Natural killer cell (primary cell): ENCODE data around the gene ARID5B. TPM values are rescaled to one million over a fixed set of nuclear protein-coding genes. Genes with fewer than 3 reads are reported as not detected.

Source experiments
- ATAC-seq, 3 donors: fragments of 150-1000 bp in 2 of 3; fragments of 200-7000 bp in 1 of 3; cut with Tn5 transposase; 1 replicate in 1 of 3; 2 replicates in 2 of 3; pipeline ENCODE4 v1.10.0; 2021; ENCODE audit warnings: mild to moderate bottlenecking in 2 of 3, moderate library complexity in 2 of 3
- DNase-seq, 2 donors: peaks; one replicate each; pipeline versions ENCODE4 v3.0.0 to v3.0.0-alpha.2; 2013 to 2021; ENCODE audit warnings: mixed read lengths in 1 of 2
- H3K27ac ChIP-seq: one replicate; pipeline ENCODE4 v1.5.1; 2013; ENCODE audit warnings: mild to moderate bottlenecking, low read length
- H3K27me3 ChIP-seq: one replicate; pipeline ENCODE4 v1.6.1; 2013; ENCODE audit warnings: low read length; ENCODE audit not compliant: control insufficient read depth, insufficient read depth
- H3K36me3 ChIP-seq: one replicate; pipeline ENCODE4 v1.6.1; 2013; ENCODE audit warnings: low read length; ENCODE audit not compliant: control insufficient read depth, insufficient read depth
- H3K4me1 ChIP-seq: one replicate; pipeline ENCODE4 v1.6.1; 2013; ENCODE audit warnings: low read length; ENCODE audit not compliant: control insufficient read depth, insufficient read depth
- H3K4me3 ChIP-seq: one replicate; pipeline ENCODE4 v1.5.1; 2013; ENCODE audit warnings: low read length
- H3K9me3 ChIP-seq: one replicate; pipeline ENCODE4 v1.6.1; 2013; ENCODE audit warnings: low read length; ENCODE audit not compliant: control insufficient read depth, insufficient read depth
- H3K27ac Mint-ChIP-seq, 2 donors: one replicate each; pipeline ENCODE4 v1.8.0; 2022; ENCODE audit warnings: mild to moderate bottlenecking in 2 of 2, mixed read lengths in 2 of 2, moderate library complexity in 1 of 2
- H3K27me3 Mint-ChIP-seq, 2 donors: one replicate each; pipeline ENCODE4 v1.8.0; 2022; ENCODE audit warnings: low read depth in 2 of 2, mixed read lengths in 2 of 2
- H3K36me3 Mint-ChIP-seq: one replicate; pipeline ENCODE4 v1.8.0; 2022; ENCODE audit warnings: mixed read lengths
- H3K4me1 Mint-ChIP-seq, 2 donors: one replicate each; pipeline ENCODE4 v1.8.0; 2022; ENCODE audit warnings: mixed read lengths in 2 of 2
- H3K4me3 Mint-ChIP-seq: one replicate; pipeline ENCODE4 v1.8.0; 2022; ENCODE audit warnings: mild to moderate bottlenecking, moderate library complexity, mixed read lengths
- H3K9me3 Mint-ChIP-seq, 2 donors: one replicate each; pipeline ENCODE4 v1.8.0; 2022; ENCODE audit warnings: mixed read lengths in 2 of 2
- WGBS: methylation state at CpG from one replicate; pipeline ENCODE4 v1.1.7; 2013; ENCODE audit warnings: missing lambda C conversion rate; ENCODE audit not compliant: insufficient coverage; 5-methylcytosine and 5-hydroxymethylcytosine counted together
- intact Hi-C: fragments of 100-400 bp; cut with micrococcal nuclease; formaldehyde crosslinking; loops from one replicate; pipeline ENCODE4 v1.14.2; 2022
- total RNA-seq, 4 donors: library from RNA; stranded (reverse); fragments of 120-200 nt in 1 of 4; gene quantifications; one replicate each; pipeline versions ENCODE4 v1.2.3 to v1.2.4, GENCODE V29; 2013 to 2022
- TF ChIP-seq, protein P1 (sequence below): fragments of 200-600 bp; IDR thresholded peaks from one replicate; pipeline ENCODE4 v1.8.0; 2022; ENCODE audit warnings: antibody characterized with exemption

Gene ARID5B
- total RNA-seq, 3 donors from 2014 or later (not counting 1 experiment from before 2014, with no cell fraction given) = 22.3 to 44.3 (median 31.3) TPM

DNA sequence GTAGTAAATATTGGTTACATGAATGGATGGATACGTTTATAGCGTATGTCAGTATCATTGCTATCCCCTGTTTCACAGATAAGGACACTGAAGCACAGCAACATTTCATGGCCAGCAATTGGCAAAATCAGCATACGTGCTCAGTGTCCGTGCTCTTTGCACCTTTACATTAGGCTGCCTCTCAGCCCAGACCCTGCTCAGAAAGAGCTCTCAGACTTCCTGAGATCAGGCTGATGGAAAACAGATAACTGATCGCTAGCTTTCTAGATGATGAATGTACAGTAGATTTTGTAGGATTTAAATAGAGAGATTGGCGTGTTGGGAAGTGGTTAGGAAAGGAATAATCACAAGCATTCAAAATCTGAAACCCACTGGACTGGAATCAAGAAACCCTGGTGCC, 106.7 kb downstream of the ARID5B start:
- Histone ChIP-seq H3K36me3 (peaks cover 3% of the 10 kb centered on the region), H3K4me3 (no peak overlapping the region), H3K4me1 (peaks cover 9% of the 10 kb centered on the region), H3K9me3 (no peaks in the 10 kb centered on the region), H3K27me3 (no peaks in the 10 kb centered on the region), H3K27ac (no peak overlapping the region)
- Mint-ChIP-seq H3K4me3 (no peak overlapping the region), H3K36me3 (no peaks in the 10 kb centered on the region), H3K27ac (peak overlapping the region in 1 of 2 donors; percentile 21), H3K27me3 (no peaks in the 10 kb centered on the region), H3K4me1 (peaks cover 73 to 81% of the 10 kb centered on the region in 2 donors), H3K9me3 (no peaks in the 10 kb centered on the region)
- no peak for DNase-seq
- intact Hi-C loops = no loop called here
- no peak for ATAC-seq
- TF ChIP-seq, protein P1, sequence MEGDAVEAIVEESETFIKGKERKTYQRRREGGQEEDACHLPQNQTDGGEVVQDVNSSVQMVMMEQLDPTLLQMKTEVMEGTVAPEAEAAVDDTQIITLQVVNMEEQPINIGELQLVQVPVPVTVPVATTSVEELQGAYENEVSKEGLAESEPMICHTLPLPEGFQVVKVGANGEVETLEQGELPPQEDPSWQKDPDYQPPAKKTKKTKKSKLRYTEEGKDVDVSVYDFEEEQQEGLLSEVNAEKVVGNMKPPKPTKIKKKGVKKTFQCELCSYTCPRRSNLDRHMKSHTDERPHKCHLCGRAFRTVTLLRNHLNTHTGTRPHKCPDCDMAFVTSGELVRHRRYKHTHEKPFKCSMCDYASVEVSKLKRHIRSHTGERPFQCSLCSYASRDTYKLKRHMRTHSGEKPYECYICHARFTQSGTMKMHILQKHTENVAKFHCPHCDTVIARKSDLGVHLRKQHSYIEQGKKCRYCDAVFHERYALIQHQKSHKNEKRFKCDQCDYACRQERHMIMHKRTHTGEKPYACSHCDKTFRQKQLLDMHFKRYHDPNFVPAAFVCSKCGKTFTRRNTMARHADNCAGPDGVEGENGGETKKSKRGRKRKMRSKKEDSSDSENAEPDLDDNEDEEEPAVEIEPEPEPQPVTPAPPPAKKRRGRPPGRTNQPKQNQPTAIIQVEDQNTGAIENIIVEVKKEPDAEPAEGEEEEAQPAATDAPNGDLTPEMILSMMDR = no peak
- WGBS = 94% methylated on average over 5 of the region's 6 CpGs

DNA sequence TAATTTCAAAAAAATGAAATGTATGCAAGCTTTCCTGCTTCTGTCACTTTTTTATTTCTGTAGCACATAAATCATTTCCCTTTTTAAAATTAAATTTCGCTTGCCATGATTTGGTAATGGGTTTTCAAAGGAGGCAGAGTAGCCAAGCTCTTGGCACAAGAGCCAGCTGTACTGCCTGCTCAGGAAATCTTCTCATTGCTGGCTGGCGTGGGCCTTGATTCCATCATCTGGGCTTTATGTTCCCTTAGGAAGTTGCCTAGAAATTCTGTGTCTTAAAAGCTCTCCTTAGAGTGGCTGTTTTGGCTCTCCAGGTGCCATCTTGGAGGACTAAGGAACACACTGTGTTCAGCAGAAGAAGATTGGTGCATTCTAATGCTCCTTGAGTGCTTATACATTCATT, 107.4 kb downstream of the ARID5B start:
- WGBS = 100% methylated on average over 2 of the region's 2 CpGs
- ATAC-seq (no peak), DNase-seq (no peak)
- Mint-ChIP-seq H3K4me1 (peaks cover 73 to 81% of the 10 kb centered on the region in 2 donors), H3K27ac (peak overlapping the region; percentile 31 to 50), H3K36me3 (no peaks in the 10 kb centered on the region), H3K4me3 (no peak overlapping the region), H3K27me3 (no peaks in the 10 kb centered on the region), H3K9me3 (no peaks in the 10 kb centered on the region)
- no peaks in the 10 kb centered on the region for H3K9me3 ChIP-seq
- H3K27ac ChIP-seq = no peak overlapping the region
- intact Hi-C loops = no loop called here
- H3K4me3 ChIP-seq = no peak overlapping the region
- H3K36me3 ChIP-seq = peaks cover 5% of the 10 kb centered on the region
- no peaks in the 10 kb centered on the region for H3K27me3 ChIP-seq
- H3K4me1 ChIP-seq = peaks cover 9% of the 10 kb centered on the region
- TF ChIP-seq, protein P1 = no peak

DNA sequence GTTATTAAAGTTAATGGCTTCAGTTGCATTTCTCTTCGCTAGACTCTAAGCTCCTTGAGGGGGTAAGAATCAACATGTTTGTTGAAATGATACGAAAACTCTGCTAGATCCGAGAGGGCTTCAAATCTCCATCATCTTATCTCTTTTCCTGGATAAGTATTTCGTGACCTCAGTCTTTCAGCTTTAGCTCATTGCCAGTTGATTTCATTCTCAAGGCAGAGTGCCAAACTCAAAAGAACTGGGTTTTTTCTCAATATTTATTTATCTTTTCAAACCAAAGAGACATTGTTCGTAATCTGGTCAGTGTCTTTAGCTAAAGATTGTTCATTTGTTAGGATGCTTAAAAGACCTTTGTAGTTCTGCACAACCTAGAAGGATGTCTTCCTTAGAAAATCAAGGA, 108.9 kb downstream of the ARID5B start:
- TF ChIP-seq, protein P1 = no peak
- Mint-ChIP-seq H3K9me3 (no peaks in the 10 kb centered on the region), H3K36me3 (no peaks in the 10 kb centered on the region), H3K27me3 (no peaks in the 10 kb centered on the region), H3K4me1 (peaks cover 68 to 72% of the 10 kb centered on the region in 2 donors), H3K4me3 (no peak overlapping the region), H3K27ac (peak overlapping the region; percentile 31 to 62)
- Histone ChIP-seq H3K4me1 (peaks cover 9% of the 10 kb centered on the region), H3K27me3 (no peaks in the 10 kb centered on the region), H3K9me3 (no peaks in the 10 kb centered on the region), H3K4me3 (no peak overlapping the region), H3K27ac (no peak overlapping the region), H3K36me3 (peaks cover 5% of the 10 kb centered on the region)
- ATAC-seq = no peak
- intact Hi-C loops = no loop called here
- WGBS = 98% methylated on average over 5 of the region's 5 CpGs
- DNase-seq = no peak

DNA sequence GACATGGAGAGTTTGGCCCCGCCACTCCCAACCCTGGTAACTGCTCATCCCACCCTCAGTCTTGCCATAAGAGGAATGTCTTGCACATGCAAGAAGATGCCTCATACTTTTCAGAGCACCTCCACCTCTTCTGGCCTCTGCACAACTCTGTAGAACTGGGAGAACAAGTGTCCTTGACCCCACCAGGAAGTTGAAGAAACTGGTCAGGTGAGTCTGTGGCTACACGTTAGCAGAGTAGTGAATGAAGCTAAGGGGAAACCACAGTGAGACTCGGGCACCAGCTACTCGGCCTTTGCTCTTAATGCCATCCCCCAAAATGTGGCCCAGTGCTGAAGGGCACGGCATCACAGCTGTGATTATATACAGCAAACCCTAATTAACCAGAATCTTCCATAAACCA, 110.1 kb downstream of the ARID5B start:
- intact Hi-C loops = no loop called here
- Histone ChIP-seq H3K4me1 (peaks cover 9% of the 10 kb centered on the region), H3K4me3 (no peak overlapping the region), H3K27ac (no peak overlapping the region), H3K9me3 (no peaks in the 10 kb centered on the region), H3K36me3 (peaks cover 5% of the 10 kb centered on the region), H3K27me3 (no peaks in the 10 kb centered on the region)
- TF ChIP-seq, protein P1 = no peak
- Mint-ChIP-seq H3K4me1 (peaks cover 60 to 66% of the 10 kb centered on the region in 2 donors), H3K4me3 (no peak overlapping the region), H3K27me3 (no peaks in the 10 kb centered on the region), H3K27ac (peak overlapping the region; percentile 62 to 73), H3K36me3 (no peaks in the 10 kb centered on the region), H3K9me3 (no peaks in the 10 kb centered on the region)
- WGBS = 36% methylated on average over 5 of the region's 5 CpGs
- no peak for DNase-seq
- peak in 1 of 3 donors; percentile 39 for ATAC-seq
